Tibial nerve (tissue), 4 donors: Measurements from ENCODE around the gene PHF14. TPM values are rescaled to one million over a fixed set of nuclear protein-coding genes. Genes with fewer than 3 reads are reported as not detected.

Experiments used
- DNase-seq, 2 donors: peaks; one replicate each; pipeline ENCODE4 v3.0.0-alpha.2; 2019; ENCODE audit warnings: low spot score in 2 of 2
- H3K27ac ChIP-seq, 4 donors: fragments of 200-600 bp; sonication (generic) in 3 of 4; one replicate each; pipeline ENCODE4 v1.5.1; 2017 to 2019; ENCODE audit warnings: mild to moderate bottlenecking in 1 of 4
- H3K27me3 ChIP-seq, 2 donors: fragments of 200-600 bp; sonication (generic) in 1 of 2; one replicate each; pipeline versions ENCODE4 v1.5.1 to v1.6.0; 2017 to 2019
- H3K36me3 ChIP-seq, 3 donors: fragments of 200-600 bp; sonication (generic); one replicate each; pipeline ENCODE4 v1.5.1; 2018 to 2019
- H3K4me1 ChIP-seq, 4 donors: fragments of 200-600 bp; sonication (generic) in 3 of 4; one replicate each; pipeline ENCODE4 v1.5.1; 2017 to 2019
- H3K4me3 ChIP-seq, 4 donors: fragments of 200-600 bp; sonication (generic) in 3 of 4; one replicate each; pipeline ENCODE4 v1.5.1; 2017 to 2019; ENCODE audit warnings: mild to moderate bottlenecking in 1 of 4, moderate library complexity in 1 of 4
- H3K9me3 ChIP-seq, 4 donors: fragments of 200-600 bp; sonication (generic) in 3 of 4; one replicate each; pipeline ENCODE4 v1.5.1; 2017 to 2019
- CTCF ChIP-seq, 5 experiments: fragments of 200-600 bp in 3 of 5; fragments of 450-650 bp in 2 of 5; sonication (generic) in 3 of 5; IDR thresholded peaks; one replicate each; pipeline ENCODE4 v1.5.1; 2016 to 2019; ENCODE audit warnings: antibody characterized with exemption in 5 of 5, mild to moderate bottlenecking in 3 of 5, moderate library complexity in 2 of 5
- EP300 ChIP-seq, 2 donors: sonication (generic); formaldehyde crosslinking; IDR thresholded peaks; one replicate each; pipeline ENCODE4 v1.6.1; 2017; ENCODE audit warnings: antibody characterized with exemption in 2 of 2, mild to moderate bottlenecking in 1 of 2
- POLR2A ChIP-seq, 2 donors: fragments of 450-650 bp; IDR thresholded peaks; one replicate each; pipeline ENCODE4 v1.6.1; 2017; ENCODE audit warnings: antibody characterized with exemption in 2 of 2, mild to moderate bottlenecking in 2 of 2, moderate library complexity in 2 of 2
- WGBS, 2 donors: methylation state at CpG; one replicate each; pipeline ENCODE4 v1.1.5; 2018; 5-methylcytosine and 5-hydroxymethylcytosine counted together
- total RNA-seq, 4 donors: library from RNA; depleted of rRNA; stranded (reverse); fragments of >200 nt; gene quantifications; one replicate each; pipeline ENCODE4 v1.1.0, GENCODE V29; 2016

PHF14 gene
- total RNA-seq, 4 donors from 2014 or later: 48.9 to 54.8 (median 51.5) TPM

DNA sequence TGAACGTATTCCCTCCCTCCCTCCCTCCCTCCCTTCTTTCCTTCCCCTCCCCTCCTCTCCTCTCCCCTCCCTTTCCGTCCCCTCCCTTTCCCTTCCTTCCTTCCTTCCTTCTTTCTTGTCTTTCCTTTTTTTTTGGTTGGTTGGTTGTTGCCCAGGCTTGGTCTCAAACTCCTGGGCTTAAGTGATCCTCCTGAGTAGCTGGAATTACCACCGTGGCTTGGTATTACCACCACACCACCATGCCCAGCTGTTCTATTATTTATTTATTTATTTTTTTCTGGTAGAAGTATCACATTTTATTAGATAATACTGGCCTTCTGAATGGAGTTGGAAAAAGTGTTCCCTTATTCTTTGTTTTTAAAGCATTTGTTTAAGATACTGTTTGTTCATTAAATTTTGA is 95.9 kb downstream of the PHF14 start:
- H3K9me3 ChIP-seq: no peaks in the 10 kb centered on the region
- DNase-seq: no peak
- no peak for TF ChIP-seq EP300 (IDR thresholded peaks at IDR 0.05)
- TF ChIP-seq POLR2A (IDR thresholded peaks at IDR 0.05): no peak
- no peak for TF ChIP-seq CTCF (IDR thresholded peaks at IDR 0.05)
- H3K4me1 ChIP-seq: no peaks in the 10 kb centered on the region
- H3K4me3 ChIP-seq: no peak overlapping the region
- no peak overlapping the region for H3K27ac ChIP-seq
- H3K27me3 ChIP-seq: no peaks in the 10 kb centered on the region
- H3K36me3 ChIP-seq: peaks cover 0 to 41% (median 0%) of the 10 kb centered on the region in 3 donors
- 84 to 87% methylated on average over 3 of the region's 3 CpGs for WGBS, 2 donors

DNA sequence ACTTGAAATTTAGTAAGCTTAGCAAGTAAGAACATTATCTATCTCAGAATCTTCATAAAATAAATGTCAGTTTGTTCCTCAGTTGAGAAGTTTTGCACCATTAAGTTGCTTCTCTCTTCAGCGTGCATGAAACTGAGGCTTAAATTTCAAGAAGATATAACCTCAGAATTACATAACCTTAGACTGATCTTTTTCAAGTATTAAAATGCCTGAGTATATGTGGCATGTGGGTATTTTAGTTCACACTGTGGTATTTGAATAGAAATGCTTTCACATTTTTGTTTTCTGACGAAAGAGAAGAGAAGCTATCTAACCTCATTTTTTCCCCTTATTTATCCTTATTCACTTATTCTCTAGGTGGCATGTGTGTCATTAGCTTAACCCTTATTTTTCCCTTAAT is 104.1 kb downstream of the PHF14 start:
- no peaks in the 10 kb centered on the region for H3K4me1 ChIP-seq
- H3K4me3 ChIP-seq: no peak overlapping the region
- no peak overlapping the region for H3K27ac ChIP-seq
- 73 to 74% methylated on average over 2 of the region's 2 CpGs for WGBS, 2 donors
- no peak for DNase-seq
- H3K27me3 ChIP-seq: no peaks in the 10 kb centered on the region
- TF ChIP-seq CTCF (IDR thresholded peaks at IDR 0.05): no peak
- TF ChIP-seq POLR2A (IDR thresholded peaks at IDR 0.05): no peak
- TF ChIP-seq EP300 (IDR thresholded peaks at IDR 0.05): no peak
- peaks cover 0 to 33% (median 0%) of the 10 kb centered on the region in 3 donors for H3K36me3 ChIP-seq
- H3K9me3 ChIP-seq: no peaks in the 10 kb centered on the region

GRCh38 chr7:11078247-11078834 is 104.7 kb downstream of the PHF14 start:
- H3K4me1 ChIP-seq: no peaks in the 10 kb centered on the region
- WGBS, 2 donors: 94% methylated on average over 4 of the region's 4 CpGs
- H3K9me3 ChIP-seq: peaks cover 0 to 4% (median 0%) of the 10 kb centered on the region in 4 donors
- DNase-seq: no peak
- H3K36me3 ChIP-seq: peaks cover 0 to 34% (median 0%) of the 10 kb centered on the region in 3 donors
- no peaks in the 10 kb centered on the region for H3K27me3 ChIP-seq
- no peak overlapping the region for H3K4me3 ChIP-seq
- TF ChIP-seq POLR2A (IDR thresholded peaks at IDR 0.05): no peak
- TF ChIP-seq CTCF (IDR thresholded peaks at IDR 0.05): no peak
- H3K27ac ChIP-seq: no peak overlapping the region

DNA sequence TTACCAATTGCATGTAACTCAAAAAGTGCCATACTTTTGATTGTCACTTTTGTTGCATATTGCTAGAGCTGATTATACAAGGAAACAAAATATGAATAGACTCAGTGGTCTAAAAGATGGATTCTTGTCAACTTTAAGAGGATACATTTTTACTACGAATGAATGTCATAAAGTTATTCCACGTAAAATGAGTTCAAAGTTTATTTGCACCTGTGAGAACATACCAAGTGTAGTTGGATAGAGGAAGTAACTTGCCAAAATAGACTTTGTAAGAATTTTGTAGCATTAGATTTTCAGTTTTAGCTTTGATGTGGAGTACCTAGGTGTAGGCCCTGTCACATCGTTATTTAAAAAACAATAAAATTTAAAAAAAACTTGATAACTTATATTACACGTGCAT is 106.2 kb downstream of the PHF14 start:
- Histone ChIP-seq H3K4me1 (no peaks in the 10 kb centered on the region), H3K4me3 (no peak overlapping the region), H3K27ac (no peak overlapping the region), H3K36me3 (peaks cover 0 to 21% (median 0%) of the 10 kb centered on the region in 3 donors), H3K27me3 (no peaks in the 10 kb centered on the region), H3K9me3 (peaks cover 0 to 4% (median 0%) of the 10 kb centered on the region in 4 donors)
- no peak for DNase-seq
- no peak for TF ChIP-seq POLR2A (IDR thresholded peaks at IDR 0.05)
- TF ChIP-seq EP300 (IDR thresholded peaks at IDR 0.05): no peak
- TF ChIP-seq CTCF (IDR thresholded peaks at IDR 0.05): no peak
- 95% methylated on average over 4 of the region's 4 CpGs for WGBS, 2 donors

DNA sequence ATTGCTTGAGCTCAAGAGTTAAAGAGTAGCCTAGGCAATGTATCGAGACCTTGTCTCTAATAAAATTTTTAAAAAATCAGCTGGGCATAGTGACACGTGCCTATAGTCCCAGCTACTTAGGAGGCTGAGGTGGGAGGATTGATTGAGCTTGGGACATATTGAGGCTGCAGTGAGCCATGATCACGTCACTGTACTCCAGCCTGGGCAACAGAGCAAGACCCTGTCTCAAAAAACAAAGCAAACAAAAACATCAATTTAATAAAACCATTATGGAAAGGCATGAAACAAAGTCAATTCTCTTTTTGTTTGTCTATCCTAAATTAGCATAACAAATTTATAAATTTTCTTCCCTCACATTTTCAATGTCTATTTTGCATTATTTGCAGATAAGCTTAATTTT is 108.4 kb downstream of the PHF14 start:
- no peaks in the 10 kb centered on the region for H3K4me1 ChIP-seq
- WGBS, 2 donors: 95 to 97% methylated on average over 3 of the region's 3 CpGs
- H3K9me3 ChIP-seq: peaks cover 0 to 4% (median 0%) of the 10 kb centered on the region in 4 donors
- peaks cover 0 to 23% (median 0%) of the 10 kb centered on the region in 3 donors for H3K36me3 ChIP-seq
- TF ChIP-seq CTCF (IDR thresholded peaks at IDR 0.05): no peak
- TF ChIP-seq POLR2A (IDR thresholded peaks at IDR 0.05): no peak
- no peak for TF ChIP-seq EP300 (IDR thresholded peaks at IDR 0.05)
- H3K27me3 ChIP-seq: no peaks in the 10 kb centered on the region
- H3K4me3 ChIP-seq: no peak overlapping the region
- H3K27ac ChIP-seq: no peak overlapping the region
- no peak for DNase-seq
